Heart left ventricle (tissue), 16 donors: ENCODE measurements around the gene MSI2. TPM values are rescaled to one million over a fixed set of nuclear protein-coding genes. Genes with fewer than 3 reads are reported as not detected.

Experiments used
- ATAC-seq, 4 donors: fragments of 200-7000 bp; cut with Tn5 transposase; one replicate each; pipeline ENCODE4 v1.9.1; 2020 to 2022; ENCODE audit warnings: moderate library complexity in 4 of 4, mild to moderate bottlenecking in 3 of 4, moderate number of reproducible peaks in 1 of 4
- DNase-seq, 5 donors: peaks; one replicate each; pipeline ENCODE4 v3.0.0-alpha.2; 2020
- H3K27ac ChIP-seq, 12 donors: fragments of 200-600 bp; sonication (generic) in 4 of 12; one replicate each; pipeline versions ENCODE4 v1.5.0 to v1.8.0; 2016 to 2022; ENCODE audit warnings: mild to moderate bottlenecking in 2 of 12
- H3K27me3 ChIP-seq, 9 donors: fragments of 200-600 bp; sonication (generic) in 2 of 9; one replicate each; pipeline versions ENCODE4 v1.5.1 to v1.8.0; 2016 to 2022; ENCODE audit warnings: mild to moderate bottlenecking in 3 of 9
- H3K36me3 ChIP-seq, 9 donors: fragments of 200-600 bp; sonication (generic) in 2 of 9; one replicate each; pipeline versions ENCODE4 v1.5.0 to v1.8.0; 2018 to 2022; ENCODE audit warnings: mild to moderate bottlenecking in 2 of 9
- H3K4me1 ChIP-seq, 12 donors: fragments of 200-600 bp; sonication (generic) in 4 of 12; one replicate each; pipeline versions ENCODE4 v1.5.0 to v1.8.0; 2016 to 2022; ENCODE audit warnings: mild to moderate bottlenecking in 3 of 12
- H3K4me3 ChIP-seq, 12 donors: fragments of 200-600 bp; sonication (generic) in 4 of 12; one replicate each; pipeline versions ENCODE4 v1.5.0 to v1.8.0; 2017 to 2022; ENCODE audit warnings: mild to moderate bottlenecking in 9 of 12, moderate library complexity in 4 of 12
- H3K9me3 ChIP-seq, 12 donors: fragments of 200-600 bp; sonication (generic) in 4 of 12; one replicate each; pipeline versions ENCODE4 v1.5.0 to v1.8.0; 2016 to 2022; ENCODE audit warnings: mild to moderate bottlenecking in 1 of 12
- POLR2A ChIP-seq, 2 donors: fragments of 450-650 bp; IDR thresholded peaks; one replicate each; pipeline ENCODE4 v1.6.1; 2017; ENCODE audit warnings: antibody characterized with exemption in 2 of 2, mild to moderate bottlenecking in 2 of 2, moderate library complexity in 2 of 2
- WGBS, 4 donors: extraction: QIAGEN DNeasy Blood & Tissue Kit in 2 of 4; methylation state at CpG; one replicate each; pipeline versions ENCODE4 v1.1.5 to v1.1.7; 2013 to 2018; 5-methylcytosine and 5-hydroxymethylcytosine counted together
- intact Hi-C, 10 donors: fragments of 100-400 bp; cut with DNase I; formaldehyde crosslinking; loops; one replicate each; pipeline versions ENCODE4 v1.11.1 to v1.14.2; 2022
- polyA plus RNA-seq, 2 donors: library from polyadenylated mRNA; stranded (reverse); fragments of 200-250 nt; gene quantifications; one replicate each; pipeline ENCODE4 v1.2.3, GENCODE V29; 2013
- total RNA-seq, 9 donors: library from RNA; depleted of rRNA in 2 of 9; stranded (reverse); fragments of >200 nt in 2 of 9; fragmentation: NEBNext Ultra II Directional in 3 of 9; extraction: Animal tissue kit (Norgen Biotek cat#: 25700) in 3 of 9; gene quantifications; one replicate each; pipeline versions ENCODE4 v1.1.0 to v1.2.4, GENCODE V29; 2016 to 2023
- TF ChIP-seq, protein P1 (sequence below), 12 donors: fragments of 200-600 bp; sonication (generic) in 4 of 12; IDR thresholded peaks; one replicate each; pipeline versions ENCODE4 v1.5.0 to v1.8.0; 2018 to 2022; ENCODE audit warnings: antibody characterized with exemption in 12 of 12, mild to moderate bottlenecking in 5 of 12
- donor health status: ischemic (EF 13 %, LVEDD 7.1; RV severe dilation, severe dysfunction).
- donor health status: healthy with polysubstance abuse.
- donor health status: DM: no; HTN: yes; CAD: no.
- donor health status: DM: no; HTN: no; CAD: no.
- donor health status: ischemic (EF 25% LVEDD 6.9; RV normal size, moderate dysfunction).
- donor health status: ischemic (EF 25% LVEDD 5.7; RV mildly dilated, moderate dysfunction).
- donor health status: healthy.
- donor health status: DM: yes; HTN: yes; CAD: no.
- donor health status: ischemic (EF 35%, LVEDD 5.7; RV mildly dilated, moderate dysfunction).
- donor health status: nonischemic (EF 11% LVEDD 7.7; RV severe dilation, severe dysfunction).
- donor health status: DM: yes; HTN: yes; CAD: no.
- donor health status: PGD.
- donor health status: ischemic (EF 29% LVEDD 5.4; RV normal size, mild dysfunction).
- donor health status: nonischemic (EF 23%, LVEDD 6.1; RV moderate dilation, normal function).

The MSI2 gene
- total and polyA plus RNA-seq, 11 donors, result 35.9 to 120 (median 104) TPM

DNA sequence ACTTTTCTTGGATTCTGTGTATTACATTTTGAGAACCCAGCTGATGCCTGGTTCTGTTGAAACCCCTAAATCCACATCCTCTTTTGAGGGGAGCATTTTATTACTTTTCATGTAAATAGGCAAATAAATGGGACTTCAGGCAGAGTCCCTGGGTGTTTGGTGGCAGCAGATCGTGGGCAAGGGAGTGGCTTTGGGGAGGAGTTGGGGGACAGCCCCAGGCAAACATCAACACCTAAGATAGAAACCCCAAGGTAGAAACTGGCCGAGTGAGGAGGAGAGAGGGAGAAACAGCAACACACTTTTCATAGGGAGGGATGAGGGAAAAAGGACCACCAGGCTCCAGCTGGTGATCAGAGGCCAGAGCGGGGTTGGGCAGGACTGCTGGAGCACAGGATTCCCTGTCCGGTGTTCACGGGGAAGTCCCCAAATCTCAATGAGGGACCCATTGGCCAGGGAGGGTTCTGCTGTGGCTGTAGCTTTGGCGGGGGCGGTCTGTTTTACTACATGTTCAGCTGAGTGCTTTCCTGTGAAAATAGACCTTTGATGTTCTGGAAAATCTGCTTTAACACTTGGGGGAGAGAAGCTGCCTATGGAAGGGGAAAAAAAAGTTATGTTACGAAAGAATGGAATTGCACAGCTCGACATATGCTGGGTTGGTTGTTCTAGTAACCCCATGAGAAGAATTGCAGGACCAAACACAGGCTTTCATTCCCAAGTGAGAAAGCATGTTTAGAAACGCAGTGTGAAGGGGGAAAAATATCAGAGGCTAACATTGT lies 46.6 kb downstream of the MSI2 start:
- peaks cover 0 to 8% (median 0%) of the 10 kb centered on the region in 12 donors for H3K9me3 ChIP-seq
- WGBS, 4 donors, result 86 to 91% (median 91%) methylated on average over 10 of the region's 10 CpGs
- H3K4me3 ChIP-seq, result no peak overlapping the region
- H3K4me1 ChIP-seq, result peaks cover 0 to 18% (median 0%) of the 10 kb centered on the region in 12 donors
- ATAC-seq, result no peak
- intact Hi-C loops, result no loop called here
- TF ChIP-seq, protein P1, sequence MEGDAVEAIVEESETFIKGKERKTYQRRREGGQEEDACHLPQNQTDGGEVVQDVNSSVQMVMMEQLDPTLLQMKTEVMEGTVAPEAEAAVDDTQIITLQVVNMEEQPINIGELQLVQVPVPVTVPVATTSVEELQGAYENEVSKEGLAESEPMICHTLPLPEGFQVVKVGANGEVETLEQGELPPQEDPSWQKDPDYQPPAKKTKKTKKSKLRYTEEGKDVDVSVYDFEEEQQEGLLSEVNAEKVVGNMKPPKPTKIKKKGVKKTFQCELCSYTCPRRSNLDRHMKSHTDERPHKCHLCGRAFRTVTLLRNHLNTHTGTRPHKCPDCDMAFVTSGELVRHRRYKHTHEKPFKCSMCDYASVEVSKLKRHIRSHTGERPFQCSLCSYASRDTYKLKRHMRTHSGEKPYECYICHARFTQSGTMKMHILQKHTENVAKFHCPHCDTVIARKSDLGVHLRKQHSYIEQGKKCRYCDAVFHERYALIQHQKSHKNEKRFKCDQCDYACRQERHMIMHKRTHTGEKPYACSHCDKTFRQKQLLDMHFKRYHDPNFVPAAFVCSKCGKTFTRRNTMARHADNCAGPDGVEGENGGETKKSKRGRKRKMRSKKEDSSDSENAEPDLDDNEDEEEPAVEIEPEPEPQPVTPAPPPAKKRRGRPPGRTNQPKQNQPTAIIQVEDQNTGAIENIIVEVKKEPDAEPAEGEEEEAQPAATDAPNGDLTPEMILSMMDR (IDR thresholded peaks at IDR 0.05), result no peak
- no peak for TF ChIP-seq POLR2A (IDR thresholded peaks at IDR 0.05)
- no peak for DNase-seq
- H3K36me3 ChIP-seq, result peaks cover 0 to 12% (median 6%) of the 10 kb centered on the region in 9 donors
- H3K27ac ChIP-seq, result no peak overlapping the region
- H3K27me3 ChIP-seq, result no peaks in the 10 kb centered on the region

DNA sequence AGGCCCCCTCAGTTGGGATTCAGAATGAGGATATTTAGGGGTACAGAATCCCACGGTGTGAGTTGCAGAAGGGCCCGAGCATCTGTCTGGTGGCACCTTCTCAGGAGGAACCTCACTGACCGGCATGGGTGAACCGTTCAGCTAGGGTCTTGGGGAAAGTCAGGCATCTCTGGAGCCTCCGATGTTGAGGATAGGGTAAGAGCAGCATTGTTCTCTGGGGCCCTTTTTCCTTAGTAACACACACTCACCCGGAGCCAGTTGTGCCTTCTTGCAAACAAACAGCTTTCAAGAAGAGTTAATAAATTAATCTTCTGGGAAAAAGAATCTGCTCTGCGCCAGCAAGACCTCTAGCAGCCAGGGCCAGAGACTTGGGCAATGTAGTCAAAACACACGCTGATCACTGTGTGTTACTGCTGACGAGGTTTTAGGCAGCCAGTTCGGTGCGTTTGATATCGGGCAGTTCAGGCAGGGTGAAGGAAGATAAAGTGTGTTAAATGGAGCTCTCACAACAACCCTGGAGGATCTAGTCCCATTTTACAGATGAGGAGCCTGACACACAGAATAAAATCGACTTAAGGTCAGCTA lies 48.9 kb downstream of the MSI2 start:
- DNase-seq, result no peak
- Histone ChIP-seq H3K9me3 (no peaks in the 10 kb centered on the region), H3K27me3 (no peaks in the 10 kb centered on the region), H3K4me1 (peaks cover 0 to 28% (median 5%) of the 10 kb centered on the region in 12 donors), H3K4me3 (no peak overlapping the region), H3K27ac (no peak overlapping the region), H3K36me3 (peaks cover 0 to 6% (median 0%) of the 10 kb centered on the region in 9 donors)
- intact Hi-C loops, result no loop called here
- TF ChIP-seq, protein P1 (IDR thresholded peaks at IDR 0.05), result no peak
- no peak for TF ChIP-seq POLR2A (IDR thresholded peaks at IDR 0.05)
- ATAC-seq, result no peak
- 91 to 94% (median 93%) methylated on average over 13 of the region's 13 CpGs for WGBS, 4 donors

DNA sequence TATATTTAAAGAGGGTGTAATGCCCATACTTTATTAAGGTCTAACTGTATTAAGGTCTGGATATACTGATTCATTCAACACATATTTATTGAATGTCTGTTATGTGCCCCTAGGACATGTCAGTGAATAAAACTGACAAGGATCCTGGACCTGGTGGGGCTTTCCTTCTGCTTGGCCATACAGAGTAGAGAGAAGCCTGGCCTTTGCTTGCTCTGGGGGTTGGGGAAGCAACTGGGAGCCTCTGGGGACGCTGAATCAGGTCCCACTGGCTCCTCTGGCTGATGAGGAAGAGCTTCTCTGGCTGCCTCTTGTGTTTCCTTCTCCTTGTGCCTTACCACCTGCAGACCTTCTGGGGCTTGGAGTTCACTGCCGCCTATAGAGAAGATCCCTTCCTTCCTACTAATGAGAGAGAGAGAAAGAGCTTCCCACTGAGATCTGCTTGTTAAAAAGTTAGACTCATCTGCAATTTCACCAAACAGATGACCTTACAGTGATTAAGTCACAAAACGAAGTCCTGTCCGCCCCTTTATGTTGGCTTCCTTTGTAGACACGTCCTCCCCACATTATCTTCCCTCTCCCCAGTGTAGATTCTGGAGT lies 49.7 kb downstream of the MSI2 start:
- H3K4me1 ChIP-seq, result peaks cover 0 to 28% (median 5%) of the 10 kb centered on the region in 12 donors
- no peak overlapping the region for H3K27ac ChIP-seq
- no peak overlapping the region for H3K4me3 ChIP-seq
- no peaks in the 10 kb centered on the region for H3K27me3 ChIP-seq
- intact Hi-C loops, result no loop called here
- peaks cover 0 to 2% (median 0%) of the 10 kb centered on the region in 9 donors for H3K36me3 ChIP-seq
- 81 to 85% (median 82%) methylated on average over 5 of the region's 5 CpGs for WGBS, 4 donors
- DNase-seq, result no peak
- ATAC-seq, result no peak
- H3K9me3 ChIP-seq, result no peaks in the 10 kb centered on the region
- no peak for TF ChIP-seq POLR2A (IDR thresholded peaks at IDR 0.05)
- TF ChIP-seq, protein P1 (IDR thresholded peaks at IDR 0.05), result no peak

DNA sequence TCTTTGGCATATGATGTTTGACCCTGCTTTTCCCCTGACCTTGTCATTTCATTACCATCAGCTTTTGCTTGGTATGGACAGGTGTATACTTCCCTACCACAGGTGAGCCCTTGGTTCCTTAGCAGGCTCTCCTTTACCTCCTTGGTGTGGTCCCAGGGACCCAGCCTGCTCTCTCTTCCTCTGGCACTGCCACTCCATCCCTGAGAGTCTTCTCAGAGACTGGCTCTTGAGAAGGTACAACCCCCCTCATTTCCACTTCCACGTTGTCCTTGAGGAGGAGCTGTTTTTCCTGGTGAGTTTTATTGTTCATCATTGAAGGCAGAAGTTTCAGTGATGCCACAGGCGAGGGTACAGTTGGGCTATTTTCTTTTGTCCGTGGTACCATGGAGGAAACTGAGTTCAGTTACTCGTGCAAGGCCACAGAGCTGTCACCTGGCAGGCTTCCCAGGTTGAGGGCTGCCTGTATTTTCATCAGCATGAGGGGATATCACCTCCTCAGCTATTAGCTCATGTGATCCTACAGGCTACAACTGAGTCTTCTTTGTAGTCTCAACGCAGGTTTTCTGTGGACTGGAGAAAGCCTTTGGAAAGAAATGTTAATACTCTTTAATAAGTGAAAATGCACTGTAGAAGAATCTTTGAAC lies 52.3 kb downstream of the MSI2 start:
- H3K9me3 ChIP-seq, result no peaks in the 10 kb centered on the region
- no peak overlapping the region for H3K4me3 ChIP-seq
- DNase-seq, result no peak
- H3K36me3 ChIP-seq, result peaks cover 0 to 5% (median 0%) of the 10 kb centered on the region in 9 donors
- 51 to 71% (median 66%) methylated on average over 5 of the region's 5 CpGs for WGBS, 4 donors
- peaks cover 0 to 27% (median 5%) of the 10 kb centered on the region in 12 donors for H3K4me1 ChIP-seq
- no peak for ATAC-seq
- H3K27ac ChIP-seq, result no peak overlapping the region
- TF ChIP-seq POLR2A (IDR thresholded peaks at IDR 0.05), result no peak
- TF ChIP-seq, protein P1 (IDR thresholded peaks at IDR 0.05), result no peak
- intact Hi-C loops, result no loop called here
- no peaks in the 10 kb centered on the region for H3K27me3 ChIP-seq
